NB4 (cell line): ENCODE data around the gene FOXJ1.

Experiments used
- CTCF ChIP-seq: IDR thresholded peaks from one replicate; pipeline ENCODE4 v1.5.1; 2012; ENCODE audit warnings: low read depth, low read length
- POLR2A ChIP-seq: IDR thresholded peaks from 2 replicates; pipeline ENCODE4 v1.6.1; 2011; ENCODE audit warnings: mild to moderate bottlenecking; ENCODE audit not compliant: insufficient read length; ENCODE audit errors: extremely low read depth

- TF ChIP-seq CTCF (no peak), POLR2A (no peak)
These were observed 5.2 kb upstream of the FOXJ1 start for GRCh38 chr17:76146053-76146851.
